ENCODE data around the gene VAC14. TPM values are rescaled to one million over a fixed set of nuclear protein-coding genes. Genes with fewer than 3 reads are reported as not detected.
A peak's percentile ranks its signal among the peaks of the same experiment; 100 is the strongest.

Gene VAC14
- total RNA-seq, 1 experiment from 2014 or later: 49.9 TPM

GRCh38 chr16:70688246-70688742, 112.7 kb downstream of the VAC14 start:
- whole genome bisulfite sequencing (ENCODE audit: extremely low coverage, insufficient read length, low lambda C conversion rate): no CpG with 5 or more reads among the region's 8 CpGs
- peaks cover 0 to 2% (median 1%) of the 10 kb centered on the region in 3 experiments; a peak in 2 of 7 replicates for H3K36me3 Mint-ChIP-seq (ENCODE audit: insufficient read depth in 1 of 3, low read depth in 3 of 3)
- no peak overlapping the region for H2BK12ac ChIP-seq (ENCODE audit: insufficient read length, low read depth, low read length)
- no peak overlapping the region for H2BK5ac ChIP-seq (ENCODE audit: insufficient read length, low read length)
- H3K27me3 ChIP-seq (ENCODE audit: insufficient read depth, low read length): no peaks in the 10 kb centered on the region
- no peaks in the 10 kb centered on the region for H3K79me1 ChIP-seq (ENCODE audit: insufficient read depth, low read depth, low read length, poor library complexity, severe bottlenecking)
- H2AFZ ChIP-seq (ENCODE audit: low read length): no peak overlapping the region
- H4K20me1 ChIP-seq (ENCODE audit: control insufficient read depth, insufficient read depth, insufficient read length): no peaks in the 10 kb centered on the region
- H3K9me3 Mint-ChIP-seq: no peaks in the 10 kb centered on the region
- H3K23ac ChIP-seq (ENCODE audit: insufficient read length, low read depth, low read length): no peak overlapping the region
- no peak overlapping the region for H4K91ac ChIP-seq (ENCODE audit: insufficient read length, low read depth, low read length)
- H3K27ac Mint-ChIP-seq: peak overlapping the region in 1 of 3 experiments; percentile 28; a peak in 3 of 7 replicates
- no peak overlapping the region for H3K4ac ChIP-seq (ENCODE audit: low read depth, low read length)
- TF ChIP-seq CTCF (conservative IDR thresholded peaks at IDR 0.05): no peak
- H2BK20ac ChIP-seq (ENCODE audit: low read depth, low read length, poor library complexity, severe bottlenecking): no peak overlapping the region
- H3K79me2 ChIP-seq (ENCODE audit: insufficient read depth, low read length): no peaks in the 10 kb centered on the region
- H3K4me3 Mint-ChIP-seq: no peak overlapping the region
- H2BK15ac ChIP-seq (ENCODE audit: low read depth, low read length): no peak overlapping the region
- no peak overlapping the region for H3K4me2 ChIP-seq (ENCODE audit: insufficient read depth, insufficient read length, low read length)
- no peak for DNase-seq
- peaks cover 7% of the 10 kb centered on the region for H3K23me2 ChIP-seq (ENCODE audit: insufficient read length, low read depth, low read length, poor library complexity, severe bottlenecking)
- H2BK120ac ChIP-seq (ENCODE audit: low read depth, low read length, poor library complexity, severe bottlenecking): no peak overlapping the region
- H3K4me1 Mint-ChIP-seq: peaks cover 18 to 27% of the 10 kb centered on the region in 2 experiments
- H3K4me1 ChIP-seq (ENCODE audit: insufficient read depth, low read length): peaks cover 6% of the 10 kb centered on the region; the same call in 1 of the 2 replicates
- H3K27ac ChIP-seq (ENCODE audit: insufficient read length, low read depth, low read length): no peak overlapping the region
- H4K8ac ChIP-seq (replicated peaks; ENCODE audit: insufficient read length, low read depth, low read length): no peak overlapping the region
- no peak overlapping the region for H3T11ph ChIP-seq (ENCODE audit: low read length)
- no peak overlapping the region for H3K9ac ChIP-seq (ENCODE audit: extremely low read depth, insufficient read length, low read length)
- no peak overlapping the region for H3K56ac ChIP-seq (ENCODE audit: insufficient read length, low read depth, low read length)
- no peaks in the 10 kb centered on the region for H3K9me3 ChIP-seq (ENCODE audit: control insufficient read depth, low read depth, low read length)
- H2AK5ac ChIP-seq (ENCODE audit: insufficient read length, low read length): no peak overlapping the region
- H3K14ac ChIP-seq (ENCODE audit: insufficient read depth, low read length): no peak overlapping the region
- peak overlapping the region; percentile 8 for H3K18ac ChIP-seq (ENCODE audit: insufficient read length, low read depth, low read length)
- H3K27me3 Mint-ChIP-seq (ENCODE audit: low read depth): peaks cover 2% of the 10 kb centered on the region; the same call in 1 of the 2 replicates
- H4K5ac ChIP-seq (ENCODE audit: insufficient read length, low read depth, low read length): no peak overlapping the region
